DOHH2 (cell line): Measurements from ENCODE around the gene OLIG2.

Source experiments
- H3F3A ChIP-seq: fragments of 200-600 bp; sonication (generic), shearing (Covaris generic); 2 replicates; pipeline ENCODE4 v1.6.0; 2016; ENCODE audit warnings: antibody characterized with exemption, mild to moderate bottlenecking; ENCODE audit not compliant: control insufficient read depth, insufficient read depth
- H3K27ac ChIP-seq: fragments of 200-600 bp; sonication (generic); 2 replicates; pipeline ENCODE4 v1.5.1; 2014; ENCODE audit warnings: low read depth, mild to moderate bottlenecking, low read length, moderate library complexity
- H3K27me3 ChIP-seq: fragments of 200-600 bp; sonication (generic); 2 replicates; pipeline ENCODE4 v1.6.1; 2014; ENCODE audit warnings: mild to moderate bottlenecking, low read length, mixed read lengths; ENCODE audit not compliant: control insufficient read depth
- H3K36me3 ChIP-seq: fragments of 200-600 bp; sonication (generic); 2 replicates; pipeline ENCODE4 v1.6.1; 2014; ENCODE audit warnings: mild to moderate bottlenecking, low read length, moderate library complexity, mixed read lengths; ENCODE audit not compliant: control insufficient read depth
- H3K4me1 ChIP-seq: fragments of 200-600 bp; sonication (generic); 2 replicates; pipeline ENCODE4 v1.6.1; 2014; ENCODE audit warnings: mild to moderate bottlenecking, low read length, mixed read lengths; ENCODE audit not compliant: control insufficient read depth
- H3K4me2 ChIP-seq: fragments of 200-600 bp; sonication (generic); 2 replicates; pipeline ENCODE4 v1.6.0; 2014; ENCODE audit warnings: mild to moderate bottlenecking, low read length, moderate library complexity
- H3K4me3 ChIP-seq: fragments of 200-600 bp; sonication (generic); 2 replicates; pipeline ENCODE4 v1.5.1; 2014; ENCODE audit warnings: mild to moderate bottlenecking, low read length, mixed read lengths
- H3K79me2 ChIP-seq: fragments of 200-600 bp; sonication (generic); 2 replicates; pipeline ENCODE4 v1.6.1; 2014; ENCODE audit warnings: mild to moderate bottlenecking, low read length, mixed read lengths; ENCODE audit not compliant: control insufficient read depth
- H3K9me2 ChIP-seq: fragments of 200-600 bp; sonication (generic); replicated peaks from 2 replicates; pipeline ENCODE4 v1.6.1; 2014; ENCODE audit warnings: mild to moderate bottlenecking, low read length, mixed read lengths; ENCODE audit not compliant: control insufficient read depth
- H3K9me3 ChIP-seq: fragments of 200-600 bp; sonication (generic); 2 replicates; pipeline ENCODE4 v1.6.1; 2014; ENCODE audit warnings: antibody characterized with exemption, low read length, mixed read lengths; ENCODE audit not compliant: control insufficient read depth, insufficient read depth
- H4K20me1 ChIP-seq: fragments of 200-600 bp; sonication (generic); 2 replicates; pipeline ENCODE4 v1.6.0; 2014; ENCODE audit warnings: low read depth, mild to moderate bottlenecking, antibody characterized with exemption, low read length, moderate library complexity; ENCODE audit not compliant: control insufficient read depth, insufficient read depth
- EZH2phosphoT487 ChIP-seq: fragments of 200-600 bp; sonication (generic); IDR thresholded peaks from 2 replicates; pipeline ENCODE4 v1.6.1; 2017; ENCODE audit warnings: borderline replicate concordance, mild to moderate bottlenecking, antibody characterized with exemption, low read length, moderate library complexity, mixed read lengths
- TF ChIP-seq, protein P1 (sequence below): fragments of 200-600 bp; sonication (generic); IDR thresholded peaks from one replicate; pipeline ENCODE4 v1.5.1; 2014; ENCODE audit warnings: antibody characterized with exemption, mild to moderate bottlenecking, low read depth, low read length; ENCODE audit not compliant: poor library complexity, severe bottlenecking

The OLIG2 gene

DNA sequence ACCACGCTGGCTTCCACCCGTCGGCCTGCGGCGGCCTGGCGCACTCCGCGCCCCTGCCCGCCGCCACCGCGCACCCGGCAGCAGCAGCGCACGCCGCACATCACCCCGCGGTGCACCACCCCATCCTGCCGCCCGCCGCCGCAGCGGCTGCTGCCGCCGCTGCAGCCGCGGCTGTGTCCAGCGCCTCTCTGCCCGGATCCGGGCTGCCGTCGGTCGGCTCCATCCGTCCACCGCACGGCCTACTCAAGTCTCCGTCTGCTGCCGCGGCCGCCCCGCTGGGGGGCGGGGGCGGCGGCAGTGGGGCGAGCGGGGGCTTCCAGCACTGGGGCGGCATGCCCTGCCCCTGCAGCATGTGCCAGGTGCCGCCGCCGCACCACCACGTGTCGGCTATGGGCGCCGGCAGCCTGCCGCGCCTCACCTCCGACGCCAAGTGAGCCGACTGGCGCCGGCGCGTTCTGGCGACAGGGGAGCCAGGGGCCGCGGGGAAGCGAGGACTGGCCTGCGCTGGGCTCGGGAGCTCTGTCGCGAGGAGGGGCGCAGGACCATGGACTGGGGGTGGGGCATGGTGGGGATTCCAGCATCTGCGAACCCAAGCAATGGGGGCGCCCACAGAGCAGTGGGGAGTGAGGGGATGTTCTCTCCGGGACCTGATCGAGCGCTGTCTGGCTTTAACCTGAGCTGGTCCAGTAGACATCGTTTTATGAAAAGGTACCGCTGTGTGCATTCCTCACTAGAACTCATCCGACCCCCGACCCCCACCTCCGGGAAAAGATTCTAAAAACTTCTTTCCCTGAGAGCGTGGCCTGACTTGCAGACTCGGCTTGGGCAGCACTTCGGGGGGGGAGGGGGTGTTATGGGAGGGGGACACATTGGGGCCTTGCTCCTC lies 1.9 kb downstream of the OLIG2 start:
- Histone ChIP-seq H3K36me3 (no peaks in the 10 kb centered on the region), H3K4me3 (no peak overlapping the region), H3K4me2 (no peak overlapping the region), H4K20me1 (no peaks in the 10 kb centered on the region), H3K9me2 (no peaks in the 10 kb centered on the region), H3K27me3 (peaks cover under 1% of the 10 kb centered on the region; the same call in 1 of the 2 replicates), H3K4me1 (no peaks in the 10 kb centered on the region), H3K9me3 (no peaks in the 10 kb centered on the region), H3K79me2 (no peaks in the 10 kb centered on the region), H3F3A (no peaks in the 10 kb centered on the region), H3K27ac (no peak overlapping the region)
- TF ChIP-seq EZH2phosphoT487: no peak
- TF ChIP-seq, protein P1, sequence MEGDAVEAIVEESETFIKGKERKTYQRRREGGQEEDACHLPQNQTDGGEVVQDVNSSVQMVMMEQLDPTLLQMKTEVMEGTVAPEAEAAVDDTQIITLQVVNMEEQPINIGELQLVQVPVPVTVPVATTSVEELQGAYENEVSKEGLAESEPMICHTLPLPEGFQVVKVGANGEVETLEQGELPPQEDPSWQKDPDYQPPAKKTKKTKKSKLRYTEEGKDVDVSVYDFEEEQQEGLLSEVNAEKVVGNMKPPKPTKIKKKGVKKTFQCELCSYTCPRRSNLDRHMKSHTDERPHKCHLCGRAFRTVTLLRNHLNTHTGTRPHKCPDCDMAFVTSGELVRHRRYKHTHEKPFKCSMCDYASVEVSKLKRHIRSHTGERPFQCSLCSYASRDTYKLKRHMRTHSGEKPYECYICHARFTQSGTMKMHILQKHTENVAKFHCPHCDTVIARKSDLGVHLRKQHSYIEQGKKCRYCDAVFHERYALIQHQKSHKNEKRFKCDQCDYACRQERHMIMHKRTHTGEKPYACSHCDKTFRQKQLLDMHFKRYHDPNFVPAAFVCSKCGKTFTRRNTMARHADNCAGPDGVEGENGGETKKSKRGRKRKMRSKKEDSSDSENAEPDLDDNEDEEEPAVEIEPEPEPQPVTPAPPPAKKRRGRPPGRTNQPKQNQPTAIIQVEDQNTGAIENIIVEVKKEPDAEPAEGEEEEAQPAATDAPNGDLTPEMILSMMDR: no peak

DNA sequence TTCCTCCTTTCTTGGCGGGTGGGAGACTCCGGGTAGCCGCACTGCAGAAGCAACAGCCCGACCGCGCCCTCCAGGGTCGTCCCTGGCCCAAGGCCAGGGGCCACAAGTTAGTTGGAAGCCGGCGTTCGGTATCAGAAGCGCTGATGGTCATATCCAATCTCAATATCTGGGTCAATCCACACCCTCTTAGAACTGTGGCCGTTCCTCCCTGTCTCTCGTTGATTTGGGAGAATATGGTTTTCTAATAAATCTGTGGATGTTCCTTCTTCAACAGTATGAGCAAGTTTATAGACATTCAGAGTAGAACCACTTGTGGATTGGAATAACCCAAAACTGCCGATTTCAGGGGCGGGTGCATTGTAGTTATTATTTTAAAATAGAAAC lies 2.5 kb downstream of the OLIG2 start:
- no peak for TF ChIP-seq EZH2phosphoT487
- TF ChIP-seq, protein P1: no peak
- no peaks in the 10 kb centered on the region for H3F3A ChIP-seq
- no peaks in the 10 kb centered on the region for H3K9me2 ChIP-seq
- no peaks in the 10 kb centered on the region for H4K20me1 ChIP-seq
- H3K9me3 ChIP-seq: no peaks in the 10 kb centered on the region
- no peak overlapping the region for H3K4me3 ChIP-seq
- no peaks in the 10 kb centered on the region for H3K4me1 ChIP-seq
- H3K36me3 ChIP-seq: no peaks in the 10 kb centered on the region
- H3K79me2 ChIP-seq: no peaks in the 10 kb centered on the region
- no peak overlapping the region for H3K4me2 ChIP-seq
- H3K27ac ChIP-seq: no peak overlapping the region
- H3K27me3 ChIP-seq: no peaks in the 10 kb centered on the region

DNA sequence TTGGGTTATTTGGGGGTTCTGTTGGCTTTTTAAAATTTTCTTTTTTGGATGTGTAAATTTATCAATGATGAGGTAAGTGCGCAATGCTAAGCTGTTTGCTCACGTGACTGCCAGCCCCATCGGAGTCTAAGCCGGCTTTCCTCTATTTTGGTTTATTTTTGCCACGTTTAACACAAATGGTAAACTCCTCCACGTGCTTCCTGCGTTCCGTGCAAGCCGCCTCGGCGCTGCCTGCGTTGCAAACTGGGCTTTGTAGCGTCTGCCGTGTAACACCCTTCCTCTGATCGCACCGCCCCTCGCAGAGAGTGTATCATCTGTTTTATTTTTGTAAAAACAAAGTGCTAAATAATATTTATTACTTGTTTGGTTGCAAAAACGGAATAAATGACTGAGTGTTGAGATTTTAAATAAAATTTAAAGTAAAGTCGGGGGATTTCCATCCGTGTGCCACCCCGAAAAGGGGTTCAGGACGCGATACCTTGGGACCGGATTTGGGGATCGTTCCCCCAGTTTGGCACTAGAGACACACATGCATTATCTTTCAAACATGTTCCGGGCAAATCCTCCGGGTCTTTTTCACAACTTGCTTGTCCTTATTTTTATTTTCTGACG lies 3.1 kb downstream of the OLIG2 start:
- Histone ChIP-seq H3K4me2 (no peak overlapping the region), H3K9me2 (no peaks in the 10 kb centered on the region), H3K36me3 (no peaks in the 10 kb centered on the region), H3K4me1 (no peaks in the 10 kb centered on the region), H3K27me3 (no peaks in the 10 kb centered on the region), H3K79me2 (no peaks in the 10 kb centered on the region), H3K9me3 (no peaks in the 10 kb centered on the region), H3F3A (no peaks in the 10 kb centered on the region), H3K27ac (no peak overlapping the region), H3K4me3 (no peak overlapping the region), H4K20me1 (no peaks in the 10 kb centered on the region)
- TF ChIP-seq, protein P1: no peak
- no peak for TF ChIP-seq EZH2phosphoT487
